CD8-positive, alpha-beta memory T cell (primary cell): Measurements from ENCODE around the gene GRIN2A. TPM values are rescaled to one million over a fixed set of nuclear protein-coding genes. Genes with fewer than 3 reads are reported as not detected.

Source experiments
- CTCF ChIA-PET: fragments of 350-600 bp; sonication (Branson Sonifier 250); formaldehyde crosslinking; loops from one replicate; lab custom pipeline; 2021; ENCODE audit warnings: antibody characterized with exemption; lab: Charles Lee
- POLR2A ChIA-PET: fragments of 350-600 bp; sonication (Branson Sonifier 250); formaldehyde crosslinking; loops from one replicate; lab custom pipeline; 2021; ENCODE audit warnings: antibody characterized with exemption; lab: Charles Lee
- DNase-seq, 5 donors: peaks; one replicate each; pipeline versions ENCODE4 v3.0.0 to v3.0.0-alpha.2; 2020 to 2022; ENCODE audit warnings: mixed read lengths in 1 of 5
- H3K27ac ChIP-seq: one replicate; pipeline ENCODE4 v1.7.0; 2013; ENCODE audit warnings: low read depth, mild to moderate bottlenecking, low read length, moderate library complexity
- H3K27me3 ChIP-seq: 2 replicates; pipeline ENCODE4 v1.7.0; 2013; ENCODE audit warnings: low read length, mild to moderate bottlenecking; ENCODE audit not compliant: insufficient read depth, poor library complexity, severe bottlenecking
- H3K36me3 ChIP-seq: 2 replicates; pipeline ENCODE4 v1.7.0; 2013; ENCODE audit warnings: mild to moderate bottlenecking, low read length, moderate library complexity; ENCODE audit not compliant: insufficient read depth
- H3K4me1 ChIP-seq: 2 replicates; pipeline ENCODE4 v1.7.0; 2013; ENCODE audit warnings: mild to moderate bottlenecking, low read length, moderate library complexity; ENCODE audit not compliant: insufficient read depth
- H3K4me3 ChIP-seq: 2 replicates; pipeline ENCODE4 v1.7.0; 2013; ENCODE audit warnings: mild to moderate bottlenecking, low read length
- H3K9me3 ChIP-seq: 2 replicates; pipeline ENCODE4 v1.7.0; 2013; ENCODE audit warnings: mild to moderate bottlenecking, low read length
- H3K27ac Mint-ChIP-seq, 8 donors: one replicate each; pipeline ENCODE4 v1.8.0; 2020 to 2021; ENCODE audit warnings: mixed read lengths in 8 of 8, mild to moderate bottlenecking in 6 of 8, inconsistent platforms in 3 of 8, moderate library complexity in 3 of 8
- H3K27me3 Mint-ChIP-seq, 2 donors: one replicate each; pipeline ENCODE4 v1.8.0; 2020 to 2021; ENCODE audit warnings: mixed read lengths in 2 of 2, mild to moderate bottlenecking in 1 of 2, moderate library complexity in 1 of 2
- H3K36me3 Mint-ChIP-seq, 3 donors: one replicate each; pipeline ENCODE4 v1.8.0; 2020 to 2021; ENCODE audit warnings: mixed read lengths in 3 of 3, inconsistent platforms in 1 of 3, mild to moderate bottlenecking in 1 of 3
- H3K4me1 Mint-ChIP-seq, 3 donors: one replicate each; pipeline ENCODE4 v1.8.0; 2020 to 2021; ENCODE audit warnings: mixed read lengths in 3 of 3, inconsistent platforms in 1 of 3, mild to moderate bottlenecking in 1 of 3
- H3K4me3 Mint-ChIP-seq, 7 donors: one replicate each; pipeline ENCODE4 v1.8.0; 2020 to 2021; ENCODE audit warnings: mixed read lengths in 7 of 7, mild to moderate bottlenecking in 6 of 7, moderate library complexity in 4 of 7, inconsistent platforms in 2 of 7
- H3K9me3 Mint-ChIP-seq, 5 donors: one replicate each; pipeline ENCODE4 v1.8.0; 2020 to 2022; ENCODE audit warnings: mixed read lengths in 5 of 5, mild to moderate bottlenecking in 3 of 5, moderate library complexity in 2 of 5, inconsistent platforms in 1 of 5
- polyA plus RNA-seq: library from polyadenylated mRNA; unstranded; fragments of 300-500 nt; fragmentation: Illumina TruSeq; gene quantifications from one replicate; pipeline ENCODE4 v1.2.3, GENCODE V29; 2021
- total RNA-seq, 2 experiments: library from RNA; stranded (reverse); gene quantifications; one replicate each; pipeline ENCODE4 v1.2.3, GENCODE V29; 2021

The GRIN2A gene
- total and polyA plus RNA-seq, 3 experiments from 2014 or later: not detected

- ChIA-PET POLR2A (no interaction called here), CTCF (no interaction called here)
- H3K4me3 ChIP-seq: no peak overlapping the region
- H3K27me3 ChIP-seq: no peaks in the 10 kb centered on the region
- no peaks in the 10 kb centered on the region for H3K4me1 ChIP-seq
- no peak overlapping the region for H3K27ac Mint-ChIP-seq
- H3K9me3 ChIP-seq: no peaks in the 10 kb centered on the region
- H3K36me3 Mint-ChIP-seq: no peaks in the 10 kb centered on the region
- no peak for DNase-seq
- H3K9me3 Mint-ChIP-seq: peaks cover 0 to 14% (median 5%) of the 10 kb centered on the region in 5 donors
- H3K36me3 ChIP-seq: no peaks in the 10 kb centered on the region
- H3K27ac ChIP-seq: no peak overlapping the region
- peaks cover 0 to 3% of the 10 kb centered on the region in 2 donors for H3K27me3 Mint-ChIP-seq
- no peaks in the 10 kb centered on the region for H3K4me1 Mint-ChIP-seq
- H3K4me3 Mint-ChIP-seq: no peak overlapping the region
Observed at GRCh38 chr16:9840761-9841665, 341.2 kb downstream of the GRIN2A start.

GRCh38 chr16:9837481-9837880 is 344.7 kb downstream of the GRIN2A start:
- H3K4me1 ChIP-seq: no peaks in the 10 kb centered on the region
- H3K27ac ChIP-seq: no peak overlapping the region
- no peaks in the 10 kb centered on the region for H3K36me3 ChIP-seq
- H3K4me1 Mint-ChIP-seq: no peaks in the 10 kb centered on the region
- no peak overlapping the region for H3K4me3 Mint-ChIP-seq
- H3K4me3 ChIP-seq: no peak overlapping the region
- peaks cover 0 to 1% of the 10 kb centered on the region in 2 donors for H3K27me3 Mint-ChIP-seq
- peaks cover 0 to 14% (median 3%) of the 10 kb centered on the region in 5 donors for H3K9me3 Mint-ChIP-seq
- no peaks in the 10 kb centered on the region for H3K9me3 ChIP-seq
- no peak overlapping the region for H3K27ac Mint-ChIP-seq
- CTCF ChIA-PET: no interaction called here
- DNase-seq: no peak
- H3K36me3 Mint-ChIP-seq: no peaks in the 10 kb centered on the region
- POLR2A ChIA-PET: no interaction called here
- H3K27me3 ChIP-seq: no peaks in the 10 kb centered on the region

- no peak for DNase-seq
- Mint-ChIP-seq H3K4me3 (no peak overlapping the region), H3K27me3 (peaks cover 0 to 1% of the 10 kb centered on the region in 2 donors), H3K27ac (no peak overlapping the region), H3K9me3 (peaks cover 0 to 14% (median 3%) of the 10 kb centered on the region in 5 donors), H3K4me1 (no peaks in the 10 kb centered on the region), H3K36me3 (no peaks in the 10 kb centered on the region)
- Histone ChIP-seq H3K4me1 (no peaks in the 10 kb centered on the region), H3K4me3 (no peak overlapping the region), H3K27me3 (no peaks in the 10 kb centered on the region), H3K9me3 (no peaks in the 10 kb centered on the region), H3K36me3 (no peaks in the 10 kb centered on the region), H3K27ac (no peak overlapping the region)
- ChIA-PET CTCF (no interaction called here), POLR2A (no interaction called here)
Observed at GRCh38 chr16:9836118-9836736, 346.0 kb downstream of the GRIN2A start.

GRCh38 chr16:9827062-9827752 is 355.0 kb downstream of the GRIN2A start:
- no peak overlapping the region for H3K4me3 Mint-ChIP-seq
- ChIA-PET CTCF (no interaction called here), POLR2A (no interaction called here)
- H3K4me1 ChIP-seq: no peaks in the 10 kb centered on the region
- H3K4me1 Mint-ChIP-seq: no peaks in the 10 kb centered on the region
- H3K27me3 Mint-ChIP-seq: peaks cover 0 to 2% of the 10 kb centered on the region in 2 donors
- no peak overlapping the region for H3K27ac Mint-ChIP-seq
- no peak overlapping the region for H3K4me3 ChIP-seq
- no peaks in the 10 kb centered on the region for H3K27me3 ChIP-seq
- no peaks in the 10 kb centered on the region for H3K36me3 Mint-ChIP-seq
- DNase-seq: no peak
- no peak overlapping the region for H3K27ac ChIP-seq
- H3K9me3 ChIP-seq: no peaks in the 10 kb centered on the region
- H3K36me3 ChIP-seq: no peaks in the 10 kb centered on the region
- peaks cover 0 to 5% (median 3%) of the 10 kb centered on the region in 5 donors for H3K9me3 Mint-ChIP-seq

GRCh38 chr16:9826656-9827055 is 355.6 kb downstream of the GRIN2A start:
- peaks cover 0 to 7% (median 3%) of the 10 kb centered on the region in 5 donors for H3K9me3 Mint-ChIP-seq
- POLR2A ChIA-PET: no interaction called here
- H3K36me3 Mint-ChIP-seq: no peaks in the 10 kb centered on the region

GRCh38 chr16:9824200-9825068 is 357.8 kb downstream of the GRIN2A start:
- H3K27me3 Mint-ChIP-seq: peaks cover 0 to 2% of the 10 kb centered on the region in 2 donors
- Histone ChIP-seq H3K9me3 (no peaks in the 10 kb centered on the region), H3K27ac (no peak overlapping the region), H3K4me3 (no peak overlapping the region), H3K4me1 (no peaks in the 10 kb centered on the region), H3K36me3 (no peaks in the 10 kb centered on the region), H3K27me3 (no peaks in the 10 kb centered on the region)
- ChIA-PET POLR2A (no interaction called here), CTCF (no interaction called here)
- no peak for DNase-seq
- H3K27ac Mint-ChIP-seq: no peak overlapping the region
- H3K4me3 Mint-ChIP-seq: no peak overlapping the region
- H3K4me1 Mint-ChIP-seq: no peaks in the 10 kb centered on the region
- H3K36me3 Mint-ChIP-seq: no peaks in the 10 kb centered on the region
- H3K9me3 Mint-ChIP-seq: peaks cover 0 to 7% (median 2%) of the 10 kb centered on the region in 5 donors

More at GRCh38 chr16:9826656-9827055, 355.6 kb downstream of the GRIN2A start:
- no peak overlapping the region for H3K27ac ChIP-seq
- CTCF ChIA-PET: no interaction called here
- H3K27ac Mint-ChIP-seq: no peak overlapping the region
- no peak overlapping the region for H3K4me3 ChIP-seq
- no peaks in the 10 kb centered on the region for H3K9me3 ChIP-seq
- DNase-seq: no peak
- H3K27me3 ChIP-seq: no peaks in the 10 kb centered on the region
- H3K36me3 ChIP-seq: no peaks in the 10 kb centered on the region
- no peaks in the 10 kb centered on the region for H3K4me1 ChIP-seq
- no peak overlapping the region for H3K4me3 Mint-ChIP-seq
- no peaks in the 10 kb centered on the region for H3K4me1 Mint-ChIP-seq
- H3K27me3 Mint-ChIP-seq: peaks cover 0 to 2% of the 10 kb centered on the region in 2 donors

GRCh38 chr16:9823510-9823909 is 358.7 kb downstream of the GRIN2A start:
- POLR2A ChIA-PET: no interaction called here
- H3K4me1 Mint-ChIP-seq: no peaks in the 10 kb centered on the region
- Histone ChIP-seq H3K27ac (no peak overlapping the region), H3K9me3 (no peaks in the 10 kb centered on the region), H3K27me3 (no peaks in the 10 kb centered on the region), H3K4me1 (no peaks in the 10 kb centered on the region), H3K36me3 (no peaks in the 10 kb centered on the region), H3K4me3 (no peak overlapping the region)
- H3K27ac Mint-ChIP-seq: no peak overlapping the region
- peaks cover 0 to 11% (median 4%) of the 10 kb centered on the region in 5 donors for H3K9me3 Mint-ChIP-seq
- DNase-seq: no peak
- H3K27me3 Mint-ChIP-seq: peaks cover 0 to 2% of the 10 kb centered on the region in 2 donors
- H3K36me3 Mint-ChIP-seq: no peaks in the 10 kb centered on the region
- no peak overlapping the region for H3K4me3 Mint-ChIP-seq
- CTCF ChIA-PET: no interaction called here
